ENCODE measurements around the gene ZFP92.

The ZFP92 gene

GRCh38 chrX:153405426-153405825 lies 5.8 kb upstream of the ZFP92 start:
- no peak for DNase-seq (ENCODE audit: low read depth)
- no peak overlapping the region for H3K4me3 ChIP-seq (ENCODE audit: low read length)
- TF ChIP-seq CTCF (conservative IDR thresholded peaks at IDR 0.05; ENCODE audit: low read depth, low read length): no peak

- TF ChIP-seq CTCF (conservative IDR thresholded peaks at IDR 0.05; ENCODE audit: low read depth, low read length): no peak
- H3K4me3 ChIP-seq (ENCODE audit: low read length): no peak overlapping the region
- DNase-seq (ENCODE audit: low read depth): no peak
Observed at GRCh38 chrX:153406011-153406410, 5.3 kb upstream of the ZFP92 start.

GRCh38 chrX:153406903-153407302 lies 4.4 kb upstream of the ZFP92 start:
- no peak for TF ChIP-seq CTCF (conservative IDR thresholded peaks at IDR 0.05; ENCODE audit: low read depth, low read length)
- H3K4me3 ChIP-seq (ENCODE audit: low read length): no peak overlapping the region
- DNase-seq (ENCODE audit: low read depth): no peak

GRCh38 chrX:153407736-153408135 lies 3.5 kb upstream of the ZFP92 start:
- DNase-seq (ENCODE audit: low read depth): no peak
- no peak overlapping the region for H3K4me3 ChIP-seq (ENCODE audit: low read length)
- no peak for TF ChIP-seq CTCF (conservative IDR thresholded peaks at IDR 0.05; ENCODE audit: low read depth, low read length)

GRCh38 chrX:153408221-153408721 lies 3.0 kb upstream of the ZFP92 start:
- no peak for DNase-seq (ENCODE audit: low read depth)
- no peak for TF ChIP-seq CTCF (conservative IDR thresholded peaks at IDR 0.05; ENCODE audit: low read depth, low read length)
- no peak overlapping the region for H3K4me3 ChIP-seq (ENCODE audit: low read length)

- DNase-seq (ENCODE audit: low read depth): no peak
- TF ChIP-seq CTCF (conservative IDR thresholded peaks at IDR 0.05; ENCODE audit: low read depth, low read length): no peak
Observed at GRCh38 chrX:153408871-153409351, 2.4 kb upstream of the ZFP92 start.

GRCh38 chrX:153409414-153410101 lies 1.7 kb upstream of the ZFP92 start:
- no peak for TF ChIP-seq CTCF (conservative IDR thresholded peaks at IDR 0.05; ENCODE audit: low read depth, low read length)
- DNase-seq (ENCODE audit: low read depth): no peak
- H3K4me3 ChIP-seq (ENCODE audit: low read length): no peak overlapping the region

More at GRCh38 chrX:153408871-153409351, 2.4 kb upstream of the ZFP92 start:
- H3K4me3 ChIP-seq (ENCODE audit: low read length): no peak overlapping the region

Measured in retinal pigment epithelial cell (primary cell).